HG03097 (cell line): ENCODE data around the gene DEF6.

Source experiments
- ATAC-seq: cut with Tn5 transposase; IDR thresholded peaks from one replicate; pipeline ENCODE4 v1.9.1; 2021; ENCODE audit not compliant: unreplicated experiment, low FRiP score

The DEF6 gene, protein sequence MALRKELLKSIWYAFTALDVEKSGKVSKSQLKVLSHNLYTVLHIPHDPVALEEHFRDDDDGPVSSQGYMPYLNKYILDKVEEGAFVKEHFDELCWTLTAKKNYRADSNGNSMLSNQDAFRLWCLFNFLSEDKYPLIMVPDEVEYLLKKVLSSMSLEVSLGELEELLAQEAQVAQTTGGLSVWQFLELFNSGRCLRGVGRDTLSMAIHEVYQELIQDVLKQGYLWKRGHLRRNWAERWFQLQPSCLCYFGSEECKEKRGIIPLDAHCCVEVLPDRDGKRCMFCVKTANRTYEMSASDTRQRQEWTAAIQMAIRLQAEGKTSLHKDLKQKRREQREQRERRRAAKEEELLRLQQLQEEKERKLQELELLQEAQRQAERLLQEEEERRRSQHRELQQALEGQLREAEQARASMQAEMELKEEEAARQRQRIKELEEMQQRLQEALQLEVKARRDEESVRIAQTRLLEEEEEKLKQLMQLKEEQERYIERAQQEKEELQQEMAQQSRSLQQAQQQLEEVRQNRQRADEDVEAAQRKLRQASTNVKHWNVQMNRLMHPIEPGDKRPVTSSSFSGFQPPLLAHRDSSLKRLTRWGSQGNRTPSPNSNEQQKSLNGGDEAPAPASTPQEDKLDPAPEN

DNA sequence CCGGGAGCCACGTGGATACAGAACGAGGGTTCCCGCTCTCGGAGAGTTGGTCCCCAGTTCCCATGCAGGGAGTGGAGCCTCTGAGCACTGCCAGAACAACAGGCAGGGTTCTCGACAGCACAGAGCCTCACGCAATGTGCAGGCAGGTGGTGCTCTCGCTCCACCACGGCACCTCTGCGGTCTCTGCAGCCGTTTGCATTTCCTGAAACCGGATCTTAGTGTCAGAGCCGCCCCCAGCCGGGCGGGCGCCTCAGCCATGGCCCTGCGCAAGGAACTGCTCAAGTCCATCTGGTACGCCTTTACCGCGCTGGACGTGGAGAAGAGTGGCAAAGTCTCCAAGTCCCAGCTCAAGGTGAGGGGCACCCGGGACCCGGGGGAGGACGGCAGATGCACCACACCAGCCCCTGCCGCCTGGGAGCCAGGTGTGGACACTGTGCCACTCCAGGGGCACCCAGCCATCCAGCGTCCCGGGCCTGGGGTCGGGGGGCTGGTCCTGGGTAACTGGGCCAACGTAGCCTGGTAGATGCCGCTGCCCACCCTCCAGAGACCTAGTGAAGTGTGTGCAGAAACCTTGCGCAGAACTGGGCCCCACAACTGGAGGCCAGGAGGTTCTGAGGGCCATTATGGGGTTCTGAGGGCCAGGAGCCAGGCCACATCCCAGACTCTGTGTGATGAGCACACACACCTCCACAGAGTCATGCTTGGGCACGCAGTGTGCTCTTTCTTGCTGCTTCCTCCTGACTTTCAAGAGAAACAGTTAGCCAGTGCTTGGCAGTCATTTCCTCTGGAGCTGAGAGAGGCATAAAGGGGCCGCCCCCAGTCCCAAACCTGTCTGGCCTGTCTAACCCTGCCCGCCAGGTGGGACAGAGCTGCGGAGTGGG is at the start of gene DEF6:
Gene DEF6 (plus strand): TSS at position 218 of the 881 bp plus-strand sequence. CDS start 39 bp downstream, at position 257.
- peak; percentile 61 for ATAC-seq

DNA sequence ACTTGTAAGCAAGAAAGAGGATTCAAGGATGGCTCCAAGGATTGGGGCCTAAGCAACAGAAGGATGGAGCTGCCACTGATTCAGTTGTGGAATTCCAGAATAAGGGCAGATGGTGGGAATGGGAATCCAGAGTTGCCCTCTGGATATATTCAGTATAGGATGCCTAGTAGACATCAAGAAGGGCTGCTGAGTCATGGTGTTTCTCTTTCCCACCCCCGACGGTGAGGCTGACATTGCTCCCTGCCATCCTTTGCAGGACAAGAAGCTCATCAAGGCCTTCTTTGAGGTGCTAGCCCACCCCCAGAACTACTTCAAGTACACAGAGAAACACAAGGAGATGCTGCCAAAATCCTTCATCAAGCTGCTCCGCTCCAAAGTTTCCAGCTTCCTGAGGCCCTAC is 49.3 kb upstream of the DEF6 start:
- no peak for ATAC-seq

DNA sequence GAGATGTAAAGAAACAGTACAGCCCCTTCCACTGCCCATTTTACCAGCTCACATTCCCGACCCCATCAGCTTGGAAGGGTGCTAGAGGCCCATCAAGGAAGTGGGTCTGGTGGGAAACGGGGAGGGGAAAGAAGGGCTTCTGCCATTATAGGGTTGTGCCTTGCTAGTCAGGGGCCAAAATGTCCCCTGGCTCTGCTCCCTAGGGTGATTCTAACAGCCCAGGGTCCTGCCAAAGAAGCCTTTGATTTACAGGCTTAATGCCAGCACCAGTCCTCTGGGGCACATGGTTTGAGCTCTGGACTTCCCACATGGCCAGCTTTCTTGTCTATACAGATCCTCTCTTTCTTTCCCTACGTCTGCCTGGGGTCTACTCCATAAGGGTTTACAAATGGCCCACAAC is 48.7 kb upstream of the DEF6 start:
- no peak for ATAC-seq

DNA sequence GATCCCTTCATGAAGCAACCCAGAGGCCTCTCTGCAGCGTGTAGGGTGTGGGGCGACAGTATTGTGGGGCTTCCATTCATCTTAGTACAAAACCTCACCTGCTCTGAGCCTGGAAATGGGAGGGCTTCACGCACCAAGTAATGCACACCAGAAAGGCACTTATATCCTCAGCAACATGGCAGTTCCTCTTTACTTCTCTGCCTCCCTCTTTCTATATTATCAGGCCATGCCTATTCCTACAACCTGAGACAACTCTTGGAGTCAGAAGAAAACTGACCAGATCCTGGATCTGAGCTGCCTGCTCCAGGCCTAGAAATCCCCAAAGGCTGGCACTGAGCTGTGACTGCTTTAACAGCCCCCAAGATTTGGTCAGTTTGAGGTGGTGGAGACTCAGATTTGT is 45.7 kb upstream of the DEF6 start:
- ATAC-seq = no peak

DNA sequence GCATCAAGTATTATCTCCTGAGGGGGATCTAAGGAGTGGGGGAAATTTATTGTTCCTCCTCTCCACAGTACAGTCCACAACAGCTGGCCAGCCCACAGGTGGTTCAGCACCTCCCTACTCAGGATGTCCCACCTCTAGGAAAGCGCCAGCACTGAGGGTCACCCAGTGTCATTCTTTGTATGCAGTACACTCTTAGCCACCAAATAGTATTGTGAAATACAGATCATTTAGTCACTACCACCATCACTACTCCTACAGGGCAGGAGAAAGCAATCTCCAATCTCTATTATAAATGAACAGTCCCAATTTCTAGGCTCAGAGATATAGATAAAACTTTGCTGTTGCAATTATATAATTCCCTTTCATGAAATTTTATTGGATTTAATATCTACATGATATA is 44.4 kb upstream of the DEF6 start:
- no peak for ATAC-seq

DNA sequence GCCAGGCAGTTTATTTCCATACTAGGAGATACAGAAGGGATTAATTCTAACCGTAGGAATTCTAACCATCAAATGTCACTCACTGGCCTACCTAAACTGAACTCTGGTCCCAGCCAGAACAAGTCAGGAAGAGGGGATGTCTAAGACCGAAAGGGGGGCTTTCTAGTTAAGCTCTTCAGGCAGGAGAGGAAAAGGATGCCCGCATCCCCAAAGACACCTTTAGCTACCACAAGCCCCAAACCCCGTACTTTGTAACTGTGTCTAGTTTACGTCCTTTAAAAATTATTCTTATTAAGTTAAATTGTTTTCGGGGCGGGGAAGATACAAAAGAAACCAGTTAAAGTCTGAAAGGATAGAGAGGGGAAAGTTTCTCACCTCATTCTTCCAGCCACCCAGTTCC is 39.3 kb upstream of the DEF6 start:
- no peak for ATAC-seq

DNA sequence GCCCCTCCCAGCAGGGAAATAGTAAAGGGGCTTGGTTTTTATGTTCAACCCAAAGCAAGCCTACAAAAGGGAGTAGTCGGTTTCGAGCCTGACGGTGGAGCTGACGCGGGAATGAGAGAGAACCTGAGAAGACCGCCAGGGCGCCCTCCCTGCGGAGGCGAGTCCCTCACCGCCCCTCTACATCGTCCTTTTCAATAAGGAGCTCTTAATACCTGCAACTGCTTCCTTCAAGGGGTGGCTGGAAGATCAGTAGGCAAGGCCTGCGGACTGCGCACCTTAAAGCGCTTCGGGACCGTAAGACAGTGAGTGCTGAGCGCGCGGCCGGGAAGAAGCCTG is 38.8 kb upstream of the DEF6 start:
- peak; percentile 13 for ATAC-seq

DNA sequence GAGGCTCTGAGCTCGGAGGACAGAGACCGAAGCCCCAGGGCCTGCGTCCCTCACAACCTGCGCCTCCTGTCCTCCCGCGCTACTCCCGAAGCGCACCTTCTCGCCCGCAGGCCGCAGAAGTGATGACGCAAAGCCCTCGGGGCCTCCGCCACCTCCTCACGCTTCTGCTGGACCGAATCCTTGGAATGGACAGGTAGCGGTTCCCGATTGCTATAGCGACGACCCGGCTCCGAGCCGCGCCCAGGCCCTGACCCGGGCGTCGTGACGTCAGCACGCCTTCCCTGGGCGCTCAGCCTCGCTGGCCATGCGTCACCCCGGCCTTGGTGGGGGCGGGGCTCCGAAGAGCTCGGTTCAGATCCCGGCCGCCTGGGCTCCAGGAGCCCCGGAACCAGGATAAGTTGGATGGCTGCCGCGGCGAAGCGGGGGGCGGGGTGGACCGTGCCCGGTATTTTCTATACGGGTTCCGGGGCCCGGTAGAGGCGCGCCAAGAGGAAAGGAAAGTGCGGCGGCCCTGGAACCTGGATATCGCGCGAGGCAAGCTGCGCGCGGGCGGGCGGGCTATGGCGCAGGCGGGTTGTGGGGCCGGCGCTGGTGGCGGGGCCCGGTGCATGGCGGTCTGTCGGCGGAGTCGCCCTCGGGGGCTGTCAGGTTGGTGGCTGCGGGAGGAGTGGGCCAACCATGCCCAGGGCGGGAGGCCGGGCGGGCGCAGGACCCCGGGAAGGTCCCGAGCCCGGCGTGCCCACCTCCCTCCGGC is 38.2 kb upstream of the DEF6 start, which contains the start of gene ZNF76:
Gene ZNF76 (plus strand): TSS at position 542 of the 754 bp plus-strand sequence. CDS start 21,417 bp downstream, outside the sequence.
- peak; percentile 77 for ATAC-seq

DNA sequence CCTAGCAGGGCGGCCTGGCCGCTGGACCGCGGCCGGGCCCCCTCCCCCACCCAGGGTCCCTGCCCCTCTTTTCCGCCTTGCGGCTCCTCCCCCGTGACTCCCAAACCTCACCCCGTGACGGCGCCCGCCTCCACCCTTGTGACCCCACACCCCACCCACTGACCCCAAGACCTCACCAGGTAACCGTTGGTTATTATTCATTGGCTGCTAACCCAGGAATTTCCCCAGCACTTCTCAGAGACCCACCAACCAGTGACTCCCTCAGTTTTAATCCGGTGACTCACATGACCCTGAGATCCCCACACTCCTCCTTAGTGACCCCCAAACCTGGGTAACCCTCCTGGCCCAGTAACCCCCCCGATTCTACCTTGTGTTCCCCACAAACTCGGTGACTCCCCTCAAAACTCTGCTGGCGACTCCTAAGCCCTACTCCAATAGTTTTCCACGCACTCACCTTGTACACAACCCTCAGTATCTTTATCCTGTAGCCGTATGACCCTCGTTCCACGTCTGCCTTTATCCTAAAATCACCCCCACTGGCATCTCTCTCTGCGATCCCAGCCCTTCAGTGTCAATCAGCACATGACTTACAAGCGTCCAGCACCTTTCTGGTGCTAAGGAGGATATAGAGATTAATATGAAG is 37.5 kb upstream of the DEF6 start:
- ATAC-seq = peak; percentile 28

DNA sequence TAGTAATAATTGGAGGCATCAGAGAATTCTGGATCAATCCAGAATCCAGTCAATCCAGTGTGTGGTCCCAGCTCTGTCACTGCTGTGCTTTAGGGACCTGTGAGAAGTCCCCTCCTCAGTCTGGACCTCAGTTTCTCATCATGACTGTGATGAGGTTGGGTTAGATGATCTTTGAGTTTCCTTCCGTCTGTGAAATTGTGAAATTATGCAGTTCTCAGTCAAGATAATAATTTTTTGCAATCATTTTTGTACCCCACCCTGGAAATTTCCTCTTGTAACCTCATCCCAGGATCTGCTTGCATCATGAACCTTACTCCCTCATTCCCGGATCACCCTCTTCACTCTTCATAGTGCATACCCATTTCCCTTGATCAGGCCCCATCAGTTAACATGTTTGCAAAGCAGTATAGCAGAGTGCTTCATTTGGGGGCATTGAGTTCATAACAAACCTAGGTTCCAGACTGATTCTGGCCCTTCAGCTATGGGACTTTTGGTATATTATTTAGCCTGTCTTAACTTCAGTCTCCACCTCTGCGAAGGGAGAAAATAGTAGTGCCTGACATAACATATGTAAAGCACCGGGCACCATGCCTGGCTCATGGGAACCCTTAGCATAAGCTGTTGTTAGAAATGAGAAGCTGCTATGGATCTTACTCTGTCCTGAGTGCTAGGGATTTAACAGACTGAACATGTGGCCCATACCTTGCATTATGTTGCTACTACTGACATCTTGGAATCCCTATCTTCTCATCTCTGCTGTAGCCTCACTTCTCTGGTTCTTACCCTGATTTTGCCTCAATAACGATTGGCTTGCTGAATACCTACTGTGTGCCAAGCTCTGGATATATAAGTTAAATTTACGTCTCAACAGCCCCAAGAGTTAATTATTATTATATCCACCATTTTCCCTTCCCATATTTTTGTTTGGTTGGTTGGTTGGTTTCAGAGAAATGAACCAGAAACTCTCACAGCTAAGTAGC is 36.7 kb upstream of the DEF6 start:
- no peak for ATAC-seq

DNA sequence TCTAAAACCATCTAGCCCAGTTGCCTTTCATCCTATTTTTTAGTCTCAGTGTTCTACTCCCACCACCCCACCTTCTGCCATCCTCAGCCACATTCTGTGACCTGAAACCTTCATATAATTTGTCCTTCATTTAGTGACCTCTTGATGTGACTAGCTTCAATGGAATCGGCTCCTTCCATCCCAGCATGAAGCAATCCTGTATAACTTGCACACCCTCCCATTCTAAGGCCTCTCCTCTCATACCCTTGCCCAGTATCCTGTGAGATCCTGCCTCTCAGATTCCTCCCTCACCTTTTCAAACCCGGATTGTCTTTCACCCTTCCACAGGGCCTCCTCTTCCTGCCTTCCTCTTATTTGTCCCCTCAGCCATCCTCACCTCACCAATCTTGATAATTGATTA is 35.0 kb upstream of the DEF6 start:
- ATAC-seq = no peak

DNA sequence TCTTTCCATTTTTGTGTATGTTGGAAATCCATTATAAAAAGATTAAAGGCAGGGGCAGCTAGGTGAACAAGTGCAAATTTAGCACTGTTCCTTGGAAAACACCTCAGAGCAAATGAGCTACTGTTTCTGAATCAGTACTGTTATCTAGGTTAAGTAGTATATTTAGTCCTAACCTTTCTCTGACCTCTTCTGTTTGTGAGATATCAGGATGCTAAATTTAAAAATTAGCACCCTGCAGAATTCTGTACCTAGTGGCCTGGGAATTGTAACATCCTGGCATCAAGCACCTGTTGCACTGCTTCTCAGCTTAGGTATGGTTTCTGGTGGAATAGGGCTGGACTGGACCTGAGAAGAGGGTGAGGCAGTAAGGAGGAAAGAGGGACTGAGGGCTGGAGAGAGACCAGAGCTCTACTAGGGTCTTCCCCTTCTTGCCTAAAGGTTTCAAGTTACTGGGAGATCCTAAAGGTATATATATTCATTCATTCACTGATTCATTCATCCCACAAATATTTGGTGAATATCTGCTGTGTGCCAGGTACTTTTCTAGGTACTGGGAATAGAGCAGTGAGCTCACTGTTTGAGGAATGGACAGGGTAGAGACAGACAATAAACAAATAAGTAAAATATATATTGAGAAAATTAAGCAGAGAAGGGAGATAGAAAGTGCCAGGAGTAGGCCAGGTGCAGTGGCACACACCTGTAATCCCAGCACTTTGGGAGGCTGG is 32.9 kb upstream of the DEF6 start:
- no peak for ATAC-seq

DNA sequence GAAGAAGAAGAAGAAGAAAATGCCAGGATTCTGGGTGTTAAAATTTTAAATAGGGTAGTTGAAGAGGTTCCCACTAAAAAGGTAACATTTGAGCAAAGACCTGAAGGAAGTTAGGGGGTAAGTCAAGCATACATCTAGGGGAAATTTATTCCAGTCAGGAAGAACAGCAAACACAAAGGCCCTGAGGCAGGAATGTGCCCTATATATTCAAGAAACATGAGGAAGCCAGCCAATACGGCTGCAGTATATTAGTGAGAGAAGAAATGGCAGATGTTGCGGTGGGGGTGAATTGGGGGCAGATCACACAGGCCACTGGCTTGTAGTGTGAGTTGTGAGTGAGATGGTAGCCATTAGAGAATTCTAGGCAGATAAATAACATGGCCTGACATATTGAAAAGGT is 32.1 kb upstream of the DEF6 start:
- no peak for ATAC-seq

DNA sequence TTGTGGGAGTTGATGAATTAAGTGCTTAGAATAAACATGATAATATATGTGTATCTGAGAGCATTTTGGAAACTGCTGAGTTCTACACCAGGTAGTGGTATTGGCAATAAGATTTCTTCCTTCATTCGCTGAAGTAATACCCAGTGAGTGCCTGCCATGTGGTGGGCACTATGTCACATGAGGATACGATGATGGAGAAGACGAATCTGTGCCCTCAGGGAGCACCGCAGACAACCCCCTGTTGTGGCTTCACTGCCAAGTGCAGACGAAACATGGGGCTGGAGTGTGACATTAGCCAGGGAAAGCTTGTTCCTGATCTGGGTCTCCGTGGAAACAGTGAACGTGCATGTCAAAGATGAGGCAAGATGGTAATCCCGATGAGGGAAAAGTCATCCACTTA is 30.2 kb upstream of the DEF6 start:
- ATAC-seq = no peak

DNA sequence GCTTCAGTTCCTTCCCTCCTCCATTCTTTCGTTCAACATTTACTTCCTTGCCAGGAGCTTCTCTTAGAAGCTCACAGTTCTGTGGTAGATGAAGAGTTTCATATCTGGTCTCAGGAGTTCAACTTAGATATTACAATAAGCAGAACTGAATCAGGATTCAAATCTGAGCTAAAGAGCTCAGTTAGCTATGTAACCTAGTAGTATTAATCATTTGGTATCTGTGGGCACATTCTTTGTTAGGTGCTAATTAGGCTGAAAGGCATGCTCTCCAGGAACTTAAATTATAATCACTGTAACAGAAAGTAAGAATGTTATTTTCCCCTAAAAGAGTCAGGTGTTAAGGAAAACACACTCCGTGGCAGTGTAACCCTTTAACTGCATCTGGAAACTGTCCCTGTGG is 29.7 kb upstream of the DEF6 start:
- ATAC-seq = no peak

DNA sequence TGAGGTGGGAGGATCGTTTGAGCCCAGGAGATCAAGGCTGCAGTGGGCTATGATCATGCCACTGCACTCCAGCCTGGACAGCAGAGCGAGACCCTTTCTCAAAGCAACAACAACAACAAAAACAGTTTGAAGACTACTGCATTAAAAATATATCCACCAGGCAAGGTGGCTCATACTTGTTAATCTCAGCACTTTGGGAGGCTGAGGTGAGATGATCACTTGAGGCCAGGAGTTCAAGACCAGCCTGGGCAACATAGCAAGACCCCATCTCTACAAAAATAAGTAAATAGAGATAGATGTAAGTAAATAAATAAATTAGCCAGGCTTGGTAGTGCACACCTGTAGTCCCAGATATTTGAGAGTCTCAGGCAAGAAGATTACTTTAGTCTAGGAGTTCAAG is 25.6 kb upstream of the DEF6 start:
- ATAC-seq = no peak

DNA sequence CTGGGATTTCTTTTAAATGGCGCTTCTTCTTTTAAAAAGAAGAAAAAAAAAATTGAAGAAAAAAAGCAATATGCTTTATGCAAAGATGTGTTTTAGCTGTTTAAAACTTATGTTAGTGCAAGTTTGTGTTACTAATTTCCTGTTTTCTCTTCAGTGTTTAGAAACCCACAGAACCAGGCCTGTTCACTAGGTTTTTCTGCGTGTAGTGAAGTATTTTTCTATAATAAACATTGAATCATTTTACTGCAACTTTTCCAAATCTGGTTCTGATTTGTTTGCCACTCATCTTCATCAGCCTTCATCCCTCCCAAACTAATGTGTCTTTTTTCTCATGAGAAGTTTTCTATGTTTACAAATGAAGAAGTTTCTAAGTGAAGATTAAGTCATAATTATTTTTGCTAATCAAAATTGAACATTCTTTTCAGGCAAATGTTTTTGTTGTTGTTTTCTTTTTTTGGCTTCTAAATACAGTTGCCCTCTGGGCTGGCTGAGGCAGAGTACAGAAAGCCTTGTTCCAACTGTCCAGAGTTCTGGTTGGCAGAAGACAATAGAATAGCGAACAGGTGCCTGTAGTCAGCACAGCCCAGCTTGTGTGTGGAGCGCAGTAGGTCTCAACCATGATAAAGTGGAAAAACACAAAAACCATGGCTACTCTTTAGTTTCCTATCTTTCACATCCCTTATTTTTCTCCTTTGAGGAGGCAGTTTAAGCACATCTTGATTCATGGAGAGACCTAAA is 23.6 kb upstream of the DEF6 start:
- no peak for ATAC-seq
